Small intestine (tissue), 7 donors: ENCODE results near the gene MT1M. TPM values are rescaled to one million over a fixed set of nuclear protein-coding genes. Genes with fewer than 3 reads are reported as not detected.
A peak's percentile ranks its signal among the peaks of the same experiment; 100 is the strongest.

Experiments
- DNase-seq, 2 donors: peaks; one replicate each; pipeline versions ENCODE4 v3.0.0 to v3.0.0-alpha.2; 2013
- FAIRE-seq: peaks from 2 replicates; lab custom pipeline; 2012; peaks lifted over from hg19 to GRCh38; lab: Jason Lieb, UNC
- H3K27ac ChIP-seq, 3 donors: one replicate each; pipeline ENCODE4 v1.5.1; 2013; ENCODE audit warnings: low read length in 2 of 3, mild to moderate bottlenecking in 2 of 3, control low read depth in 1 of 3, inconsistent platforms in 1 of 3, low read depth in 1 of 3, moderate library complexity in 1 of 3
- H3K27me3 ChIP-seq, 3 donors: one replicate each; pipeline ENCODE4 v1.6.1; 2013; ENCODE audit warnings: low read length in 3 of 3, inconsistent platforms in 1 of 3; ENCODE audit not compliant: control insufficient read depth in 3 of 3, insufficient read depth in 3 of 3
- H3K36me3 ChIP-seq, 3 donors: one replicate each; pipeline ENCODE4 v1.6.1; 2013; ENCODE audit warnings: low read length in 3 of 3, inconsistent platforms in 1 of 3, low read depth in 1 of 3, mild to moderate bottlenecking in 1 of 3, moderate library complexity in 1 of 3; ENCODE audit not compliant: control insufficient read depth in 3 of 3, insufficient read depth in 2 of 3
- H3K4me1 ChIP-seq, 3 donors: one replicate each; pipeline ENCODE4 v1.6.1; 2013; ENCODE audit warnings: low read length in 2 of 3, inconsistent platforms in 1 of 3, low read depth in 1 of 3, mild to moderate bottlenecking in 1 of 3, moderate library complexity in 1 of 3; ENCODE audit not compliant: control insufficient read depth in 3 of 3, insufficient read depth in 2 of 3
- H3K4me3 ChIP-seq, 3 donors: one replicate each; pipeline ENCODE4 v1.5.1; 2013; ENCODE audit warnings: low read length in 3 of 3, control low read depth in 1 of 3, inconsistent platforms in 1 of 3, low read depth in 1 of 3, mild to moderate bottlenecking in 1 of 3, moderate library complexity in 1 of 3
- H3K9me3 ChIP-seq, 2 donors: one replicate each; pipeline ENCODE4 v1.6.1; 2013; ENCODE audit warnings: low read depth in 1 of 2, low read length in 1 of 2; ENCODE audit not compliant: control insufficient read depth in 2 of 2, insufficient read depth in 1 of 2
- WGBS, 3 donors: extraction: QIAGEN DNeasy Blood & Tissue Kit; methylation state at CpG; one replicate each; pipeline ENCODE4 v1.1.7; 2013; 5-methylcytosine and 5-hydroxymethylcytosine counted together
- polyA plus RNA-seq, 4 donors: library from polyadenylated mRNA; stranded (reverse) in 3 of 4; unstranded in 1 of 4; fragments of 200-250 nt in 3 of 4; fragments of 120-200 nt in 1 of 4; gene quantifications; one replicate each; pipeline versions ENCODE4 v1.2.1 to v1.2.3, GENCODE V29; 2013
- donor health status: healthy with polysubstance abuse.
- donor health status: control.
- donor health status: control.
- donor health status: Bipolar disorder and iron deficiency.
- donor health status: healthy.

Gene MT1M
- polyA plus RNA-seq, 4 donors, result 3.5 to 106 (median 8.6) TPM

- FAIRE-seq (no peak), DNase-seq (no peak)
- no peak overlapping the region for H3K4me3 ChIP-seq
- no peaks in the 10 kb centered on the region for H3K9me3 ChIP-seq
- 35 to 47% (median 46%) methylated on average over 2 of the region's 2 CpGs for WGBS, 3 donors
- H3K27me3 ChIP-seq, result no peaks in the 10 kb centered on the region
- peaks cover 2 to 26% (median 8%) of the 10 kb centered on the region in 3 donors for H3K4me1 ChIP-seq
- H3K36me3 ChIP-seq, result no peaks in the 10 kb centered on the region
- H3K27ac ChIP-seq, result peak overlapping the region in 2 of 3 donors; percentile 79 to 96
Observed at GRCh38 chr16:56610609-56611111, 21.8 kb upstream of the MT1M start.

DNA sequence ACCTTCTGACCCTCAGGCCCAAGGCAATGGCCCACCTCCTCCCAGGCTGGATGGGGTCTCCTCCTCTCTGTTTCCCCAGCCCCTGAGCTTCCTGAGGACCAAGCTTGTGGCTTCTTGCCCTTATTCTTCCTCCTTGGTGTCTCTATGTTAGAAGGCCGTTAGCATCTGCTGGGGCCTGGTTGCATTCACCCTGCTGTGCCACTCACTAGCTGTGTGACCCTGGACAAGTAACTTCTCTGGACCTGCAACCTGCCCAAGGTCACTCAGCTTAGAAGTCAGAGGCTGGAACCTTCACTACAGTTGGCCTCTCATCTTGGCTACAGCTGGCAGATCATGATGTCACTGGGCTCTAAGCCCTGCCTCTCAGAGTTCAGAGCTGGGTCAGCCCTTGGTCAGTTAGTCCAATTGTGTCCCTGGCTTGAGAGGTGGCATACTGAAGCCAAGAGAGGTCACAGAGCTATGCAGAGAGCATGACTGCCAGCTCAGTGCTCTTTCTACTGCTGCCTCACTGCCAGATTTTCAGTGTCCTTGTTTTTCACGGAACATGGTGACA lies 21.1 kb upstream of the MT1M start:
- Histone ChIP-seq H3K36me3 (no peaks in the 10 kb centered on the region), H3K4me1 (peaks cover 2 to 26% (median 8%) of the 10 kb centered on the region in 3 donors), H3K9me3 (no peaks in the 10 kb centered on the region), H3K27ac (peak overlapping the region in 2 of 3 donors; percentile 17 to 96), H3K27me3 (no peaks in the 10 kb centered on the region), H3K4me3 (no peak overlapping the region)
- 69 to 83% (median 83%) methylated on average over 2 of the region's 2 CpGs for WGBS, 3 donors
- DNase-seq, result no peak
- FAIRE-seq, result no peak

DNA sequence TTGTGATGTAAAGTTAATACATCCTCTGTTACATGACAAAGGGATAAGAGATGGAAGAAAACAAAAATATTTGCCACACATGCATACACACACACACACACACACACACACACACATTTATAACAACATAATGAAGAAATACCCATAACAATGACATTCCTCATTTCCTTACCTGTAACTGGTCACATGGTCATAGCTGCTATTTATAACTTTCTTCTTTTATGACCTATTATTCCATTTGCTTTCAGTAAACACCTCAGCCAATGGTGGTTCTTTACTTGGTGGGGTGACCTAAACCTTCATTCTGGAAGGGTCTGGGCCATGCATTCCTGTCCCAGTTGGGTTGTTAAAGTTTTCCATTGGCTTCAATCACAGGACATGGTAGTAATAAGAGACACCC lies 18.8 kb upstream of the MT1M start:
- Histone ChIP-seq H3K4me3 (no peak overlapping the region), H3K27ac (no peak overlapping the region), H3K9me3 (no peaks in the 10 kb centered on the region), H3K36me3 (no peaks in the 10 kb centered on the region), H3K27me3 (peaks cover 0 to 19% (median 0%) of the 10 kb centered on the region in 3 donors), H3K4me1 (peaks cover 2 to 24% (median 8%) of the 10 kb centered on the region in 3 donors)
- no peak for FAIRE-seq
- no peak for DNase-seq

GRCh38 chr16:56614549-56614991 lies 17.9 kb upstream of the MT1M start:
- H3K27me3 ChIP-seq, result peaks cover 0 to 22% (median 0%) of the 10 kb centered on the region in 3 donors
- no peak for FAIRE-seq
- H3K4me1 ChIP-seq, result peaks cover 2 to 15% (median 8%) of the 10 kb centered on the region in 3 donors
- no peak overlapping the region for H3K4me3 ChIP-seq
- no peak overlapping the region for H3K27ac ChIP-seq
- H3K36me3 ChIP-seq, result no peaks in the 10 kb centered on the region
- H3K9me3 ChIP-seq, result no peaks in the 10 kb centered on the region
- no peak for DNase-seq

- Histone ChIP-seq H3K36me3 (no peaks in the 10 kb centered on the region), H3K4me1 (peaks cover 2 to 9% (median 4%) of the 10 kb centered on the region in 3 donors), H3K9me3 (no peaks in the 10 kb centered on the region), H3K4me3 (no peak overlapping the region), H3K27me3 (peaks cover 0 to 22% (median 0%) of the 10 kb centered on the region in 3 donors), H3K27ac (no peak overlapping the region)
- 85 to 93% (median 93%) methylated on average over 3 of the region's 3 CpGs for WGBS, 3 donors
- DNase-seq, result no peak
- FAIRE-seq, result no peak
Observed at GRCh38 chr16:56615353-56615752, 17.1 kb upstream of the MT1M start.

- Histone ChIP-seq H3K4me3 (peak overlapping the region in 2 of 3 donors; percentile 29 to 31), H3K4me1 (peaks cover 0 to 6% (median 0%) of the 10 kb centered on the region in 3 donors), H3K9me3 (no peaks in the 10 kb centered on the region), H3K36me3 (no peaks in the 10 kb centered on the region), H3K27me3 (peaks cover 0 to 22% (median 0%) of the 10 kb centered on the region in 3 donors), H3K27ac (no peak overlapping the region)
- no peak for DNase-seq
- WGBS, 3 donors, result 51 to 75% (median 57%) methylated on average over 17 to 23 of the region's 23 CpGs
- FAIRE-seq, result no peak
Observed at GRCh38 chr16:56616608-56617211, 15.7 kb upstream of the MT1M start.

GRCh38 chr16:56617212-56618085 lies 15.0 kb upstream of the MT1M start:
- peak overlapping the region in 2 of 3 donors; percentile 29 to 31 for H3K4me3 ChIP-seq
- WGBS, 3 donors, result 2 to 9% (median 3%) methylated on average over 24 to 41 of the region's 41 CpGs
- H3K9me3 ChIP-seq, result no peaks in the 10 kb centered on the region
- H3K36me3 ChIP-seq, result no peaks in the 10 kb centered on the region
- peaks cover 0 to 6% (median 0%) of the 10 kb centered on the region in 3 donors for H3K4me1 ChIP-seq
- peaks cover 0 to 22% (median 0%) of the 10 kb centered on the region in 3 donors for H3K27me3 ChIP-seq
- peak overlapping the region in 1 of 3 donors; percentile 59 for H3K27ac ChIP-seq
- no peak for FAIRE-seq
- peak; percentile 71 to 80 for DNase-seq

- peaks cover 0 to 6% (median 0%) of the 10 kb centered on the region in 3 donors for H3K4me1 ChIP-seq
- DNase-seq (no peak), FAIRE-seq (no peak)
- no peaks in the 10 kb centered on the region for H3K9me3 ChIP-seq
- 73 to 87% (median 83%) methylated on average over 6 of the region's 6 CpGs for WGBS, 3 donors
- no peaks in the 10 kb centered on the region for H3K36me3 ChIP-seq
- no peak overlapping the region for H3K4me3 ChIP-seq
- peaks cover 0 to 22% (median 0%) of the 10 kb centered on the region in 3 donors for H3K27me3 ChIP-seq
- no peak overlapping the region for H3K27ac ChIP-seq
Observed at GRCh38 chr16:56618138-56618537, 14.3 kb upstream of the MT1M start.
